SK-N-DZ (cell line): ENCODE data around the gene KRT8.
A peak's percentile ranks its signal among the peaks of the same experiment; 100 is the strongest.
"Not testable (repeated sequence)": the region's sequence is repeated elsewhere in the genome, so short reads cannot be mapped to it uniquely, and the experiment has no call there.

Experiments
- DNase-seq: peaks from one replicate; pipeline ENCODE4 v3.0.0-alpha.2; 2015; ENCODE audit warnings: low spot score

Gene KRT8

DNA sequence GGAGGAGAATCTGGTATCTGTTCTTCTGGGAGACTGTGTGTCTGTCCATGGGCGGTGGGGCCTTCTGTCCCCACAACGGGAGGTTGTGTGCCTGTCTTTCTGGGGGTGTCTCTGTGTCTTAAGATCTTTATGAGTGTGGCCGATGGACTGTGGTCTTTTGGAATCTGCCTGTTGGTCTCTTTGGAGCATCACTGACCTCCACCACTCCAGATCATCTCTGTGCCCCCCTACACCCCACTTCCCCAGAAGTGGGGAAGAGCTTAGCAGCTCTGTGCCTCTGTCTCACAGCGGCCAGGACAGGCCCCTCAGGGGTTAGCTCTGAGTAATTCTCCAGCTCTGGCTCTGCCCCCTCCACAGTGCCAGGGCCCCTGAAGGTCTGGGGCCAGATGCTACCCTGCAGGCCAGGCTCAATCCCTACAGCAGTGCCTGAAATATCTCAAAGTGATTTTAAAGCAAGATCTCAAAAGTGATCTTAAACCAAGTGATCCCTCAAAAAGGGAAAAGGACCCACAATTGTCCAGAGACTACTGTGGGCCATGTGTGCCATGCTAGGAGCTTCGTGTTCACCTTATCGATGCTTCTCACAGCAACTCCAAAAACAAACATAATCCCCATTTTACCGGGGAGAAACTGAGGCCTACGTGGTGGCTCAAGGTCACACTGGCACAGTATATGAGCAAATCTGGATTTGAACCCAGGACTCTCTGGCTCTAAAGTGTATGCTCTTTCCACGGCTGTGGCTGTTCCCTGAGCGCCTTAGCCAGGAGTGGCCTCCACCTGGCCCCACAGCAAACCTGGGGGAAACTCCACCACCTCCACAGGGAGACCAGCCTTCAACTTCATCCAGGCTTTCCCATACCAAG, 30.1 kb downstream of the KRT8 start:
- DNase-seq = no peak

DNA sequence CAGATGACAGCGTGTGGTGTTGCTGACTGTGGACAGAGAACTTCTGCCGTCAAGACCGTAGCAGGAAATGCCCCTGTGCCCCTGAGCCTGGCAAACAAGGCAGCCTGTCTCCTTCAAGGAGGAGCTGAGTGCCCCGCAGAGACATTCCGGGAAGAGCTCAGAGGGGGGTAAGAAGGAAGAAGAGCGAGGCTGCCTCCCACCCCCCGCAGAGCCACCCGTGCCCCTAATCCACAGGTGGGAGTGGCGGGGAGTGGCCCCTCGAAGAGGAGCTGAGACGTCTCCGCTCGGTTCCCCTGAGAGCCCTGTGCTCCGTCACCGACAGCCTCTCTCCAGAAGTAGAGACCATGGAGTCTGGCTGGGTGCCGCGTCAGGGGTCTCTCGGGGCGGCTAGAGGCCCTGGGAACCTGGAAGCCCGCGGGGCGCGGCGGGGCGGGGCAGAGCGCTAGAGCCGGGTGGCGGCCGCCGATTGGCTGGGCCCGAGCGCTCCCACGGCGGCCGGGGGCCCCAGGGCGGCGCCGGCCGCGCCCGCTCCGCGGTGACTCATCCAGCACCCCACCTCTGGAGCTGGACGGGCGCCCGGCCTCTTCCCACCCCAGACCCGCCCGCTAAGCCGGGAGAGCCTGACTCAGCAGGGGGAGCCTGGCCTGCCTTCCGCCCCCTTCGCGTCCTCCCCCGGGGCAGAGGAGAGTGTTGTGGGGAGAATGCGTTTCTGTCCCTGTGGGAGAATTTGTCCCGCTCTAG, 30.9 kb downstream of the KRT8 start:
- DNase-seq = no peak

GRCh38 chr12:52873513-52873831, 31.4 kb downstream of the KRT8 start:
- no peak for DNase-seq

- DNase-seq = no peak
These were observed 32.1 kb downstream of the KRT8 start for GRCh38 chr12:52872644-52873389.

GRCh38 chr12:52871291-52872039, 33.4 kb downstream of the KRT8 start:
- no peak for DNase-seq

DNA sequence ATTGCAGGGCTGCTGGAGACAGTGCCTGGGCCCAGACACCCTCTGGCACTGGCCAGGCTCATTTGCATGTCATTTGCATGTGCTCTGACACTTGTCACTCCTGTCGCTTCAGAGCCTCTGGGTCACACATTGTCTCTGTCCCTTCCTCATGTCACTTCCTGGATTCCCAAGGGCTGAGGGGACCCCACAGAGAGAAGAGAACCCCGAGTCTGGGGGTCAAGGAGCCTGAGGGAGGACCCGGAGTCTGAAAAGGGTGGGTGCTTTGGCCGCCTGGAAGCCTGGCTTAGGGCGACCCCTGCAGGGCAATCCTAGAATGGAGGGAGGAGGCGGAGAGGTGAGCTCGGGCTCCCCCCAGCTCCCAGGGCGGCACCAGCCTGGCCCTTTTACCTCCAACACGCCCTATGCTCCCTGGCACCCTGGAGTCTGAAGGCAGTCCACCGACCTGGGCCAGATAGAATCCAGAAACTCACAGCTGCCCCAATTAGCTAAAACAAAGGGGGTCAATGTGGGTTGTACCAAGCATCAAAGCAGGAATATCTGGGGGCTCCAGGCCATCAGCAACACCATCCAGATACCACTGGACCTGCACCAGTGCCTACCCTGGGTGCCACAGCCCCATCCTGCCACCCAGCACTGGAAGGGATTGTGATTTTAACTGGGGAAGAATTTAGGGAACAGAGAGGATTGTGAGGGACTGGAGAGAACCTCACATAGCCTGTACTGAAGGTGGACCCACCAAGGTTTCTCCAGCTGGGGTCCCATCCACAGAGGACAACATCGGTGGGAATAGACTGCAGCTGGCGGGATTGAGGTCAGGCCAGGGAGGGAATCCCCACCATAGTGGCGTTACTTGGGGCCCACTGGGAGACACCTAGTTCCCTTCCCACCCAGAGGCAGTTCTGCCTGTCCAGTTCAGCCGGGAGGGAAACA, 34.2 kb downstream of the KRT8 start:
- no peak for DNase-seq

DNA sequence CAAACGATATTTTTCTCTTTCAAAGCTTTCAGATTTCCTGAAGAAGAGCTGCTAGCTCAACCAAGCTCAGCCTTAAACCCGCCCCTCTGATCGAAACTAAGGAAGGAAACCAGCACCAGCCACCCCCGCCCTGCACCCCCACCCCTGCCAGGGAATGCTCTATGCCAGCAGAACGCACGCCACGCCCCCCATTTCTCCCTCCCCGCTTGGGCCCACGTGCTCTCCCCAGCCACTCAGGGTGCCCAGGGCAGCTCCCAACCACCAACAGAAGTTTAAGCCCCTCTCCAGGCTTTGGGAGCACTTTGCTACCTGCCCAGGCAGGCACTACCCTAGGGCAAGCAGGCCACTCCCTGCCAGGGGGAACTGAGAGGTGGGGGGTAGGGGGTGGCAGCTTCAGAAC, 37.2 kb downstream of the KRT8 start:
- DNase-seq = no peak

- no peak for DNase-seq
These were observed 37.7 kb downstream of the KRT8 start for GRCh38 chr12:52867152-52867551.

DNA sequence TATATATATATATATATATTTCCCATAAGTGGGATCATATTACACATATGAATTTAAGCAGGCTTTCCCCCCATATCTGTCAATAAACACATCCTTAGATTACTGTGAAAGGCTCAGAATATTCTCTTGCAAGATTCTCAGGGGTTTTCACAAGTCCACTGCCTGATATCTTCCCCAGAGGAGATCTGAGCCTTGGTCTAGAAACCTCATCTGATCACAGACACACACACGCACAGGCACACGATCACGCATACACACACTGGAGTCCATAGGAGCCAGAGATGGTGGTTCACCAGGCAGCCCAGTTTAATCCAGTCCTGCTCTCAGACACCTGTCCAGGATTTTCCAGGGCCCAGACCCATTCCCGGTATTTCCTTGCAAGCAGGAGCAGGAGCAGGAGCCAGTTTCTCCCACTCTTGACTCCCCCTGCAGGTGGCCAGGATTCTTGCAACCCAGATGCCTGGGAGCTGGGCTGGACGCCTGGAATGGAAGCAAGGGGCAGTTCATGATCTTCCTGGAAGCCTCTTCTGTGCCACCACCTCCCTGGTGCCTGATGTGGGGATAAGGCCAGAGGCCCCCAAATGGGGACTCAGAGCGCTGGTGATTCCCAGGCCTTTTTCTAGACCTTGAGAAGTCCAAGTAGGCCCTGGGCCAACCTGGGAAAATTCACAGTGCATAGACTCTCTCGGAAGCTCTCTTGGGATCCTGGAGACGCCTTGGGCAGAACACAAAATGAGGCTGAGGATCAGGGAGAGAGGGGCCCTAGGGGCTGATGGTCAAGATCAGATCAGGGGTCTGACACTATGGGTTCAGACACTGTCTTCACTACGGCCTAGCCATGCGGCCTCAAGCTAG, 39.6 kb downstream of the KRT8 start:
- peak; percentile 59 for DNase-seq

- no peak for DNase-seq
These were observed 42.9 kb downstream of the KRT8 start for GRCh38 chr12:52862023-52862422.

DNA sequence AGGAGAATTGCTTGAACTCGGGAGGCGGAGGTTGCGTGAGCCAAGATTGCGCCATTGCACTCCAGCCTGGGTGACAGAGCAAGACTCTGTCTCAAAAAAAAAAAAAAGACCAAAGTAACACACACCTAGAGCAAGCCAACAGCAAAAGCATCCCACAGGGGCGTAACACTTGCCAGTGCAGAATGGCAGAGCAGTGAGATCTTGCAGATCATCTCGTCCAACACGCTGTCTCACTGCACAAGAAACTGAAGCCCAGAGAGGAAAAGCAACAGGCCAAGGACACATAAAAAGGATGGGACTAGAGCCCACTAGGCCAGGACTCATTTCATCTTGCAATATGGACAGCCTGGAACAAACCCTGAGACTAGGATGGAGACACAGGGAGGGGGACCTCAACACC, 43.4 kb downstream of the KRT8 start:
- DNase-seq = no peak

DNA sequence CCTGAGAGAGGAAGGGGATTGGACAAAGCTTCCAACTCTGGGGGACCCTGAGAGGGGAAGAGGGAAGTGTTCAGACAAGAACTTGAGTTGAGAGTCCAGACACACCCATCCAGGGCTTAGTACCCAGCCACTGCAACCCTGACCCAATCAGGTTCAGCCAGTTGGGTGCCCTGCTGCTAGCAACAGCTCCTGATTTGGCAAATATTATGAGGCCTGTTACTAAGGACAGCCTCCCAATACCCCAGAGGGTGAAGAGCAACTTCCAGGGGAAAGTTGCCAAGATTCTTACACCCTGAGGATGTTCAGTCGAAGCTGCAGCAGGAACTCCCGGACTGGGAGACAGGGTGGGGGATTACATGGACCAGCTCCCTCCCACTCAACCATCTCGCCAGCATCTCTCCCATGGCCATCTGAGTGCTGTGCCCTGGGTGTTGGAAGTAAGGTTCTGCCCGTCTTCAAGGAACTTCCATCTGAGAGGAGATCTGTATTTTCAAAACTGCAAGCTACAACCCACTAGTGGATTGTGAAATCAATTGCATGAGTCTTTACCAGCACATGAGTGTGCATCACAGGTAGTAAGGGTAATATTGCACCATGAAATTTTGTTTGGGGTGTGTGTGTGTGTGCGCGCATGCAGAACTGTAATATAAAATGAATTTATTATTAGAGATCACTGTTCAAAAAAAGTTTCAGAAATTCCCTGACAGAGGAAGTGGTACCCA, 44.6 kb downstream of the KRT8 start:
- DNase-seq = no peak

- no peak for DNase-seq
These were observed 47.4 kb downstream of the KRT8 start for GRCh38 chr12:52857500-52857899.

DNA sequence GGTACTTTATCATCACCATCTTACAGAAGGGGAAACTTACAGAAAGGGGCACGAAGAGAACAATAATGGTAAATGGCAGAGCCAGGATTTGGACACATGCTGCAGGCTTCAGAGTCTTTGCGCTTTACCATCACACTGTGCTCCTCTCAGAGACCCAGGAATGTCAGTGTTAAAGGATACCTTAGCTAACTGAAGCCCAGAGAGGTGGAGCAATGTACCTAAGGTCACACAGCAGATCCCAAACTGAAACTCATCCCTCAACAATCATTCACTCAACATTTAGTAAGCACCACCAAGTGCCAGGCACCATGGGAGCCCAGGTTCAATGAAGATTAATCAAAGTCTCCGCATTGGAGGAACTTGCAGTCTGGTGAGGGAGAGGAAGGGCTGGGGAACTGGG, 48.1 kb downstream of the KRT8 start:
- DNase-seq = no peak

DNA sequence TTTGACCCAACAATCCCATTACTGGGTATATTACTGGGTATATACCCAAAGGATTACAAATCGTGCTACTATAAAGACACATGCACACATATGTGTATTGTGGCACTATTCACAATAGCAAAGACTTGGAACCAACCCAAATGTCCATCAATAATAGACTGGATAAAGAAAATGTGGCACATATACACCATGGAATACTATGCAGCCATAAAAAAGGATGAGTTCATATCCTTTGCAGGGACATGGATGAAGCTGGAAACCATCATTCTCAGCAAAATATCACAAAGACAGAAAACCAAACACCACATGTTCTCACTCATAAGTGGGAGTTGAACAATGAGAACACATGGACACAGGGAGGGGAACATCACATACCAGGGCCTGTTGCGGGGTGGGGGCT, 48.8 kb downstream of the KRT8 start:
- DNase-seq = not testable (repeated sequence)

- no peak for DNase-seq
These were observed 53.1 kb downstream of the KRT8 start for GRCh38 chr12:52851787-52852186.

DNA sequence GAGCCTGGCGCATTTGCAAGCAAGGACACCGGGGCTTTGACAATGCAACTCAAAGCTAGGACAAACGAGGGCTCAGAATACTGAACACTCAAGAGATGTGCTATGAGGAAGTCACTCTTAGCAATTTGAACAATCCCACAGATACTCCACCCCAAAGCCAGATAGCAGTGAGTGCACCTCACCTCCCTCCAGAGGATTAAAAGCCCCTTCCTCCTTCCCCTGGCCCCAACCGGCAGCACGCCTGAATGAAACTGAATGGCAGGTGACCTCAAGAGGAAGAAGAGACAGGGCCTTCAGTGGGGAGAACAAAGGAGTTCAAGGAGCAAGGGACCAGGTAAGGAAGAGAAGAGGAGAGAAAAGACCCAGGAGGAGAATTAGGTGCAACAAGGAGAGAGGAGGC, 54.2 kb downstream of the KRT8 start:
- no peak for DNase-seq

GRCh38 chr12:52849511-52849910, 55.4 kb downstream of the KRT8 start:
- no peak for DNase-seq

- DNase-seq = no peak
These were observed 56.1 kb downstream of the KRT8 start, which contains the start of gene KRT78 for GRCh38 chr12:52848661-52849255. KRT78 (minus strand) TSS chr12:52848994; CDS start chr12:52848930, 64 bp downstream.
